ENCODE data around the gene PCDH18.
"Not testable (repeated sequence)": the region's sequence is repeated elsewhere in the genome, so short reads cannot be mapped to it uniquely, and the experiment has no call there.

The PCDH18 gene

DNA sequence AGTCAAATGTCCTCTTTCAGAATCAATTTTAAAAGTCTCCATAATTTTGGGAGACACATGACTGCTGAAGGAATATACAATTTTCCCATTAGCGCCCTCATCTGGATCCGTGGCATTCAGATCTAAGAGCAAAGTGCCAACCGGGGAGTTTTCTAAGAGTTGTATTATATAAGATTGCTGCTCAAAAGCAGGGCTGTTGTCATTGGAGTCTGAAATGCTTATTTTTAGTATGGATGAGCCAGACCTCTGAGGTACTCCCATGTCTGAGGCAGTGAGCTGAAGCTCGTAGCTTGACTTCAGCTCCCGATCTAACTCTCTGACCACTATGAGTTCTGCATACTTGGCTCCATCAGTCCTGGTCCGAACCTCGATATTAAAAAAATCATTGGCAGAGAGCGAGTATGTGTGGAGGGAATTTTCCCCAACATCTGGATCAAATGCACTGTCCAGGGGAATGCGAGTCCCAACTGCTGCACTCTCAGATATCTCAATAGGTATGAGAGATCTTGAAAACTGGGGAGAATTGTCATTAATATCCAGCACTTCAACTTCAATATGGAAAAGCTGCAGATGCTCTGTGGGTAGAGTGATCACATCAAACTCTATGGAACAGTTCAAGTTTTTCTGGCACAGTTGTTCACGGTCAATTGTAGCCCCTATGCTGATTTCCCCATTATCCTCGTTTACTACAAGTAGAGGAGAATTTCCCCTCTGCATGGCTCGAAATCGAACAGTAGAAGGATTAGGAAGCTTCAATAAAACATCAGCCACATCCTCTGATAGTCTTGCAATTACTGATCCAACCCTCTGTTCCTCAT lies 917 bp downstream of the PCDH18 start:
- no peak for DNase-seq (ENCODE audit: low read depth)

DNA sequence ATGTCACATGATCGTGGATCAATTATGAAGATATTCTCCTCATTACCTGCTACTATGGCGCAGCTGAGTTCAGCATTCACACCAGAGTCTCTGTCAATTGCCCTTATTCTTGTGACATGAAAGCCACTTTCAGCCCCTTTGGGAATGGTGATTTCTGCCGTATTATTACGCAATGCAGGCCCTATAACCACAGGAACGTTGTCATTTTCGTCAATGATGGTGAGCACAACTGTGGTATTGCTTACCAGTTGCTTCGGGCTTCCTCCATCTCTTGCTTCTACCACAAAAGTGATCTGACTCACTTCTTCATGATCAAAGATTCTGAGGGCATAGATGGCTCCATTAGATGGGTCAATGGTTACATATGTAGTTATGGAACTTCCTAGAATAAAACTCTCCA lies 2.1 kb downstream of the PCDH18 start:
- no peak for DNase-seq (ENCODE audit: low read depth)

DNA sequence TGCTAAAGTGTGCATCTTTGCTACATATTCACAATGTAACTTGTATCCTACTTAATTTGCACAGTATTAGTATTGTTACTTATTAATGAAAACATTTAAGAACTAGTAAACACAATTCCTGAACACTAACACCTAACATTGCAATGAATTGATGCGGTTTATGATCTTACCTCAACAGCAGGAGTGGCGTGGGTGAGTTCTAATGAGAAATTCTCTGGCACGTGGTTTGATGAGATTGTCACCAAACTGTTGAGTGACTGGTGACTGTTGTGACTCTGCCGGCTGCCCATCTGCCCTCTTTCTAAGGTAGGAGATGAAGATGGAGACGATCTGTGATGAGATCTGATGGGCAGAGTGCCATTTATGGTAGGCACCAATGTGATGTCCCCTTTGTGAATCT lies 2.9 kb downstream of the PCDH18 start:
- no peak for DNase-seq (ENCODE audit: low read depth)

DNA sequence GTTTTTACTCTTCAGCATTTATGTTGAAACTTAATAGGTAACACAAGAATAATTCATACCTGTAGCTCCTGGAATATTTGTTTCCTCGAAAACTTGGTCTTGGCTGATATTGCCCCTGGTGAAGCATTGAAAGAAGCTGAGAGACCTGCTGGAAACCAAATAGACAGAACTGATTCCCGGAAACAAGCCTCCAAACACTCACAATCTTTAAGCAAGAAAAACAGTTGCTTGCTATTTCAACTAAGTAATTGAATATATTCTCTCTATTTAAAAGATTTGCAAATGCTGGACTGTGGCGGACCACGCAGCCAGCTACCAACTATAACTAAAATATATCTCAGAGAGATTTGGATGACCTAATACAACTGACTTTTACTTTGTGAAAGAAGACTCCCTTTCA lies 3.6 kb downstream of the PCDH18 start:
- DNase-seq (ENCODE audit: low read depth): no peak

DNA sequence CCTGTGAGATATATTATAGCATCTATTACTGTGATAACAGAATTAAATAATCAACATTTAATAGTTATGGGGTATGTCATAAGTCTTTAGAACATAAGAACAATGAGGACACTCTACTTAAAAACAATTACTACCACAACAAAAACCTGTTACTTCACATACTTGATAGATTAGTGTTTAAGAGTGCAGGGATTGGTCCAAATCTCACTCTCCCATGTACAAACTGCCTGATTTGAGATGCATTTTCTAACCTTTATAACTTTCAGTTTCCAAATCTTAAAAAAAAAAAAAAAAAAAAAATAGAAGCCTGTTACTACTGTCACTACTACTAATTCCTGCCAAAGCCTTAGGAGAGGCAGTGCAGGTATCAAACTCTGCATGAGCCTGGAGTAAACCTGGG lies 5.6 kb downstream of the PCDH18 start:
- DNase-seq (ENCODE audit: low read depth): no peak

DNA sequence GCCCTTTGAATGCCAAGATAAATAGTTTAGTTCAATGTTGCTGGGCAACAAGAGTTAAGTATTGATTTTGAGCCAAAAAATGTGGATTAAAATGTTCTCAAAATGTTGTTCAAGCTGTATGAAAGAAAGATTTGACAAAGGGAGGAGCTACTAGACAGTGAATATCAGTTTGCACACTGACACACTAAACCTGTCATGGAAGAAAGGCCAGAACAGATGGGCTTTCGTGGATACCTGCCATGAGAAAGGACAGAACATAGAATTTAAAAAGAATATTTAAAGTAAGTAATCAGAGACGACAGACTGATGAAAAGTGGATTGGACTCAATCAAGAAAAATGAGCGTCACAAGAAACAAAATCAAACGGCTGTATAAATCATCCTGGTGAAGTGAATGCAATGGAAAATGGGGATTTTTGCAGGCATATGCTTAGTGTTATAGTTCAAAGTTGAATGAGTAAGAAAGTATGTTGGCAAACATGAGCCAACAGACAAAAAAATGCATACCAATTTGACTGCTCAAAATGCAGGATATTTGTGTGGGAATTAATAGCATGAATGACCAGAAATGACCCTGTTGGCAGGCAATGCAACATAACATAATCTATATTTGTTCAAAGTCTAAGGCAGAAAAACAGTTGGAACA lies 7.4 kb downstream of the PCDH18 start:
- DNase-seq (ENCODE audit: low read depth): no peak

DNA sequence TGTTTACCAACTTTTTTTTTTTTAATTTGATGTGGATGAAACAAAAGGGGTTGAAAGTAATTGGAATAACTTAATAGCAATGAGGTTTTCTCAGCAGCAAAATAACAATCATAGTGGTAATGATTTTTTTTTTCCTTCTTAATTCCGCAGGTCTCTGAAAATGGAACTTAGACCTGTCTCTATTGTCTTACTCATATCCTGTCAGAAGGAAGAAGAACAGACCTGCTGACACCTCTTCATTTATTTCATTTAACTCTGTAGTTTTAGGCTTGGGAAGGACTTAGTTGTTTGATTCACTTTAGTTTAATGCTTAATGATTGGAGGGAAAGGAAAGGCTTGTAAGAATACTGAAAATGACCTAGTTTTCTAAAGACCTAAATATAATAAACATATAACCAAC lies 9.0 kb downstream of the PCDH18 start:
- no peak for DNase-seq (ENCODE audit: low read depth)

DNA sequence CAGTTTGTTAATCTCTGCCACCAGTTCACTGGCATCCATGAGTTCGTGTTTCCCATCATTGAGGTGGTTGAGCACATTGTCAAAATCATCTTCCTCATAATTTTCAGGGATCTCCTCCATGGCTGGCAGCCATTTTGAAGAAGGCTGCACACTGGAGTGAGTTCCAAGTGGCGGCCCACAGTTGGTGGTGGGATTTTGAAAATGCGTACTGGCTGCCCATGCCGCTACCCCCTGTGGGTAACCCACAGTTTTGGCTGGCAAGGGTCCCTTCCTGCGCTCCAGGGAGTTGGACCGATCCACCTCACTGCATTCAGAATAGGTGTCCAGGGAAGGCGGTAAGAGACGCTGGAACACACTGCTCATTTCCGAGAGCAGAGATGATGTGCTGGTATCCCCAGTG lies 11.2 kb downstream of the PCDH18 start:
- DNase-seq (ENCODE audit: low read depth): no peak

DNA sequence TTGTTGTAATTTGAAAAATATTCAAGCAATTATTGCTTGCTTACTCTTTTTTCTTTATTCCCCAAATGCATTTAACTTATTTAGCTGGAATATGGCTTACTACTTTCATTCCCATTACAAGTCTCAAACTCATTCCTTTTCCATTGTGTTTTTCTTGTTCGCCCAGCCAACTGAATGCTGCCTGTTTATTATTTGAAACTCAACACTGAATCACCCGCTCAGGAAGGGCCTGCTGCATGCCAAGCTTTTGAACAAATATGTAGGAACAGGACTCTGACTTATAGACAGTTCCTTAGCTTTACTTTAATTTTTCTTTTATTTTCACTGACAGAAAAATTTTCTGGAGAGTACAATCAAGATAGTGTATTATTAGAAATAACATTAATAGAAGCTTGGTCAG lies 12.9 kb downstream of the PCDH18 start:
- no peak for DNase-seq (ENCODE audit: low read depth)

DNA sequence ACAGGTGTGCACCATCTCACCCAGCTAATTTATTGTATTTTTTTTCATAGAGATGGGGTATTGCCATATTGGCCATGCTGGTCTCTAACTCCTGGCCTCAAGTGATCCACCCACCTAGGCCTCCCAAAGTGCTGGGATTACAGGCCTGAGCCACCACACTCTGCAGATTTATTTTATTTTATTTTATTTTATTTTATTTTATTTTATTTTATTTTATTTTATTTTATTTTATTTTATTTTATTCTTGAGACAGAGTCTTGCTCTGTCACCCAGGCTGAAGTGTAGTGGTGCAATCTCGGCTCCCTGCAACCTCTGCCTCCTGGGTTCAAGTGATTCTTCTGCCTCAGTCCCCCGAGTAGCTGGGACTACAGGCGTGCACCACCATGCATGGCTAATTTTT lies 15.0 kb downstream of the PCDH18 start:
- not testable (repeated sequence) for DNase-seq (ENCODE audit: low read depth)

DNA sequence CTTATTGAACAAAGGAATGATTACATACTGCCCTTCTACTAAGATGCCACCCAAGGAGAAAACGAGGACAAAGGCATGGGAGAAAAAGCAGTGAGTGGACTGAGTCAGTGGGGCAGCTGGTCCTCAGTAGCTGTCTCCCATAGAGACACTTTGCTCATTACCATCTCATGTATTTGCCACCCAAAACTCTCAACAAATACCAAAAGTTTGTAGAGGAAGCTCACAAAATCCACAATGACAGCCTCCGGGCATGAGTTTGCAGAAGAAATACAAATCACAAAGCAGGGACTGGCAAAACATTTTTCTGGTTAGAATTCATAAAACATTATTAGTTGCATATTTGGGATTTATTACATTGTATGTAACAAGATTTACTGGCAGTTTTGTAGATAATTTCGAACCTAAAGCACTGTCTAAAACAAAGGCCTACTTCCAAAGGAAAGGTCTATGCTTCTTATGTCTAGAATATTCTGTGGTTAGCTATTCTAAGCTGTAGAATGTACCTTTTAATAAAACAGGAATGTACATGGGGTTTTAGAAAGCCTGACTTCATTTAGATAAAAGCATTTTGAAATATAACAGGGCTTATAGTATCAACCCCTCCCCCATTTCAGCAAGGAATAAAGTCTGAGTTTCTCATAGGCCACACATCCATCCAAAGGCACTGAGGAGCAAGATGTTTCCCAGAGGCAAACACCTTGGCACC lies 17.7 kb downstream of the PCDH18 start:
- DNase-seq (ENCODE audit: low read depth): no peak

DNA sequence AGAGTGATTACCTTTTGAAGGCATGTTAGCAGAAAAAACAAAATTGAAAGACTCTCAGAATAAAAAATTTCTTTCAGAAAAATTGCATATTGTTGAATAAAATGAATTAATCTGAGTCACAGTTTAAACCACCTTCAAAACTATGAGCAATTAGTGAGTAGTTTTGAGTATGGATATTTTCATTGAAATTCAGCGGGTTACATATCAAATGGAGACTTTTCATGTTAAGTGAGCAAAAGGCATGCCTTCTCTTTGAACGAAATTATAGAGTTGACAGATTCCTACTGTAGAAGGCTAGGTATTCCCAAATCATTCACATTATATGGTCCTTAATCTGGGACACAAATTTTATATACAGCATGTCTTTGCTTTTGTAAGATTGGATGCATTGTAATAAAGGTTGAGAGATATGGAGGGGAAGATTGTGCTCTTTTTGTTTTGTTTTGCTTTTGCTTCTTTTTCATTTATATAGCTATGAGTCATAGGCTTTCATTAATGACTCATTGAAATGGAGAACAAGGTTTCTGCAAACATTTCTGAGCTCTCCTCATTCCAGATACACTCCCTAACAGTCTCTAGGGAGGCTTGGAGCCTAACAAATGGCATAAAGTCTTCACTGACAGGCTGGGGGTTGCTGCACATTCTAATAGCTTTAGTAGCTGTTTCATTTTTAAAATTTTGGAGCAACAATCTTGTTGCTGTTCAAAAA lies 21.6 kb downstream of the PCDH18 start:
- DNase-seq (ENCODE audit: low read depth): peak; percentile 82

DNA sequence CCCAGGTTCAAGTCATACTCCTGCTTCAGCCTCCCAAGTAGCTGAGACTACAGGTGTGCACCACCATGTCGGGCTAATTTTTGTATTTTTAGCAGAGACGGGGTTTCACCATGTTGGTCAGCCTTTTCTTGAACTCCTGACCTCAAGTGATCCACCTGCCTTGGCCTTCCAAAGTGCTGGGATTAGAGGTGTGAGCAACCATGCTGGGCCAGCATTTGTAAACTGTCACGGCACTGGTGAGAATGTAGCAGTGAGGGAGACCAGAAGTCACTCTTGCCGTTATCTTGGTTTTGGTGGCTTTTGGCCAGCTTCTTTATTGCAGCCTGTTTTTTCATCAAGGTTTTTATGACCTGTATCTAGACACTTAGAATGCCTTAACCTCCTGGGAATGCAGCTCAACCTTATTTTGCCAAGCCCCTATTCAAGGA lies 22.4 kb downstream of the PCDH18 start:
- peak; percentile 23 for DNase-seq (ENCODE audit: low read depth)

DNA sequence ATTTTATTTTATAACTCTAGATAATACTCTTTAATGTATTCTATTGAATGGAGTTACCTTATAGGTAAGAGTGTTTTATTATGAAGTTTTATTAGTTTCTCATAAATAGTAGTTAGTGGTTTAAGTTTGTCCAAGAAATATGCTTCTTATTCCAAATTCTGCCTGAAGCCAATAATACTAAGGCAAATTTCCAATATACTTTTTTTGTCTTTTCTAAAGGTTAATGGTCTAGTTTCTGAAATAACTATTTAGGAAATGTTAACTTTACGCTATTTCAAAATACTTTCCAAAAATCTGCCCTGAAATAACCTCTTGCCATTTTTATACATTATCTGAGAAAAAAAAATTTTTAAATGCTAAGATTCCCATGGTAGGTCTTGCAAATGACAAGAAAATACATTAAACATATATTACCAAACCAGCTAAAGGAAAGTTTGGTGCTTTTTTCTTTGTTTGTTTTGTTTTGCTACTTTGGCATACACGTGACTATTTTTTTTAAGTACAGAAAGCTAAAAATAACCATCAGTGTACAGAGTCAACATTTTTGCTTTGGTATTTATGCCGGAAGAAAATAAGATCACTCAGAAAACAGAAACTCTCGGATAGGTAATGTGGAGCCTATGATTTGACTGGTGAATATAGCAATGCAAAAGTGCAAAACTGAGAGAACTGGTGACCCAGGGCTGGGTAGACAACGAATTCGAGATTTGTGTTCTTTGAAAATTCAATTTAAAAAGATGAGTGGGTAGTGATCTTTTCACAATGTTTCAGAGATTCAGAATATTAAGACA lies 29.8 kb downstream of the PCDH18 start:
- DNase-seq (ENCODE audit: low read depth): no peak

DNA sequence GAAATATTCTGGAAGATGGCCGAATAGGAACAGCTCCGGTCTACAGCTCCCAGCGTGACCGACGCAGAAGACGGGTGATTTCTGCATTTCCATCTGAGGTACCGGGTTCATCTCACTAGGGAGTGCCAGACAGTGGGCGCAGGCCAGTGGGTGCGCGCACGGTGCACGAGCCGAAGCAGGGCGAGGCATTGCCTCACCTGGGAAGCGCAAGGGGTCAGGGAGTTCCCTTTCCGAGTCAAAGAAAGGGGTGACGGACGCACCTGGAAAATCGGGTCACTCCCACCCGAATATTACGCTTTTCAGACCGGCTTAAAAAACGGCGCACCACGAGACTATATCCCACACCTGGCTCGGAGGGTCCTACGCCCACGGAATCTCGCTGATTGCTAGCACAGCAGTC lies 36.0 kb downstream of the PCDH18 start:
- not testable (repeated sequence) for DNase-seq (ENCODE audit: low read depth)

DNA sequence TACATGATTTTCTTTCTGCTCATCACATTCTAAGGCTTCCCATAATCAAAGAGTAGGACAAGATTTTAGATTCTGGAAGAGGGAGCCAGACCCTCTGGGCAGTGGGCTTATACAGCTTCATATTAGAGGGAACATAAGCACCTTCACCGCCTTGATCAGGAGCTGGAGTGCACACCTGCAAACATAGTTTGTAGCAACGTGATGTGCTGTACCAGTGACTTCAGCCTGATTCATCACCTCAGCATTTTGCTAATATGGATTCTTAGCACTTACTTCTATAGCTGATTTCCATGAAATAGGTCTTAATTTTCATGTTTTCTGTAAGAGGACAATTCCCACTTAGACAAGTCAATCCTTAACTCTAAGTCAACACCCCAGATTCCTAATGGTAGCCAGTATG lies 36.7 kb downstream of the PCDH18 start:
- no peak for DNase-seq (ENCODE audit: low read depth)

DNA sequence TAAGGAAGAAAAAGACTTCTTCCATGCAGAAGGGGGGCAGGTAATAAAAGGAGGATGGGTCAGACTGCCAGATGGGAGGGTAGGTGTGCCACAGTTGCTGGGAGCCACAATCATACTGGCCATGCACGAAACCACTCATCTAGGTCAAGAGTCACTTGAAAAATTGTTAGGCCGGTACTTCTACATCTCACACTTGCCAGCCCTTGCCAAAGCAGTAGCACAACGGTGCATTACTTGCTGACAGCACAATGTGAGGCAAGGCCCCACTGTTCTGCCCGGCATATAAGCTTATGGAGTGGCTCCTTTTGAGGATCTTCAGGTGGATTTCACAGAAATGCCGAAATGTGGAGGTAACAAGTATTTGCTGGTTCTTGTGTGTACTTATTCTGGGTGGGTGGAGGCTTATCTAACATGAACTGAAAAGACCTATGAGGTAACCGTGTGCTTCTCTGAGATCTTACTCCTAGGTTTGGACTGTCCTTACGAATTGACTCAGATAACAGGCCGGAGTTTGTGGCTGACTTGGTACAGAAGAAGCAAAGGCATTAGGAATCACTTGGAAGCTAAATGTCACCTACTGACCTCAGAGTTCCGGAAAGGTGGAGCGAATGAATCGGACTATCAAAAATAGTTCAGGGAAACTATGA lies 48.9 kb downstream of the PCDH18 start:
- not testable (repeated sequence) for DNase-seq (ENCODE audit: low read depth)

DNA sequence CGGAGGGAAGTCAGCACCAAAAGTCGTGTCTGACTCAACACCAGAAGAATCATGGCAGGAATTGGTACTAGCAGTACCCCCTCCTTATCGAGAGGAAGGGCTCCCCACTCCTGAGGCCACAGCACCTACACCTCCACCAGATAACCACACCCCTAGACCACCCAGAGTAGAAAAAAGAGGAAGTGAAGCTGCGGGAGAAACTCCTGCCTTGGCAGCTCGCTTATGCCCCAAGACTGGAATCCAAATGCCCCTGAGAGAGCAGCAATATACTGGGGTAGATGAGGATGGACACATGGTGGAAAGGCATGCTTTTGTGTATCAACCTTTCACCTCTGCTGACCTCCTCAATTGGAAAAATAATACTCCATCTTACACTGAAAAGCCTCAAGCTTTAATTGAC lies 52.6 kb downstream of the PCDH18 start:
- not testable (repeated sequence) for DNase-seq (ENCODE audit: low read depth)

DNA sequence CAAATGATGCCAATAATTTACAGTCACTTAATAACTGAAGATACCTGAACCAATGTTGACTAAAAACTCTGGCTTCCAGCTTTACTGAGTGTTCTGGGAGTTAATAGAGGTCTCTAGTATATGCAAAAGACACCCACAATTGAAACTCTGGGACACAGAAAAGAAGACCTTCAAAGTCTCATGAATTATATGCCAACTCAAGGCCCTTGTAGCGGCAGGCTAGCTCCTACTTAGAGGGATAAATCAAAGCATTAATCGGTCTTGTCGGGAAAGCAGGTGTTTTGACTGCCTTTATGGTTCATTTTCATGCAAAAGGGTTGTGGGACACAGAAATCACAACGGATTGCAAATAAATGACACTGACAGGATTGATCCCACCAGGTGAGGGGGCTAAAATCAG lies 55.9 kb downstream of the PCDH18 start:
- no peak for DNase-seq (ENCODE audit: low read depth)

DNA sequence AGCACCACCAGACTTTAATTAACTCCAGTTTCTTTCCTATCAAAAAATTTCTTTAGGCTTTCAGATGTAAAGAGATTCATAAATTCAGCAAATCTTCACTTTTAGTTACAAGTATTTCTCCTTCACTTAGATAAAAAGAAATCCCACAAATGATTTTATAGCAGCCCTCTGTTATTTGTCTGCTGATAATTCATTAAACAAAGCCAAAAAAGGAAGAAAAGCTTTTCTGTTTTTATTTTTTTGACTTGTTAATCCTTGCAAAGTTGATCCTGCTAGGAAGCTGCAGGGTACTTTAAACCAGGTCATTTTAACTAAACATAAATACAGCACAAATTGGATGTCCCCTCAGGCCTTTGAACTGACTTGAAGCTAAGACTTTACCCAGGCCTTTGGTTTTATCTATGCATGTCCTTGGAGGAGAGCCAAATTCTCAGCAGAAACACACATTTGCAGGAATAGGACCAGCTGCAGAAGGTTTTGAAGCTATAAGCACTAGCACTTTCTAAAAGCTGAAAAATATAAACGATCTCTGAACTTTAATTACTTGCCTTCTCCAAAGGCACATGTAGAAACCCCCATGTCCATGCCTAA lies 57.5 kb downstream of the PCDH18 start:
- DNase-seq (ENCODE audit: low read depth): no peak

DNA sequence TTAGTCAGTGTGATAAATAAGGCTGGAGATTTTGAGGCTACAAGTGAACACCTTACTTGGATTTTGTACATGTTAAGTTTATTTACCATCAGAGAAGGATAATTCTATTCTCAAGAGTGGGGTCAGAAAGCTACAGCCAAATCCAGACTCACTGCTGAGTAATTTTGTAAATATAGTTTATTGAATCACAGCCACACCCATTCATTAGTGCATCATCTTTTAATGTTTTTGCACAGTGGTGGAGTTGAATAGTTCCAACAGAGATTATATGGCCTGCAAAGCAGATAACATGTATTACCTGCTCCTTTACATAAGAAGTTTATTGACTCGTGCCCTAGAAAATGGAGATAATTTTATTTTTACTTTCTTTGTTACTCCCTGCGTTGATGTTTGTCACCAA lies 60.4 kb downstream of the PCDH18 start:
- DNase-seq (ENCODE audit: low read depth): no peak

All from HS-27A (cell line).